ENCODE results near the gene C4orf51. TPM values are rescaled to one million over a fixed set of nuclear protein-coding genes. Genes with fewer than 3 reads are reported as not detected.

Gene C4orf51
- total and polyA plus RNA-seq, 8 donors = not detected

DNA sequence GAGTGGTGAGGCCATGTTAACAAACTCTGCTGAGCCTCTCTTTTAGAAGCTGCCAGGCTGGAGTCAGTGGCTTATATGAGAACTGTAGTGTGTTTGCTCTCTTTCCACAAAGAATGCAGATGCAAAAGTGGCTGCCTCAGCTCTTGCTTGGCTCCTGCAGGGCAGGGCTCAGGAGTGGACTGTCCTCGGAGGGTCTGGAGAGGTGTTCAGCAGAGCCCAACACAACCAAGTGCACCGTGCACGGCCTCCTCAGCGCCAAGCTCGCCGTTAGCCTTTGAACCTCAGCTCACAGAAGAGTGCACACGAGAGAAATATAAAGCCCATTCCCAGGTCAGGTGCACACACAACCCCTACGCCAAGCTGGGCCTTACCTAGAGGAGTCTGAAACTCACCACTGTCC lies 82.8 kb downstream of the C4orf51 start:
- Histone ChIP-seq H3K9me3 (no peaks in the 10 kb centered on the region), H3K27ac (no peak overlapping the region), H3K27me3 (no peaks in the 10 kb centered on the region), H3K36me3 (peaks cover 29 to 76% (median 65%) of the 10 kb centered on the region in 4 donors), H3K4me1 (no peaks in the 10 kb centered on the region), H3K4me3 (no peak overlapping the region)
- WGBS, 5 donors = 94 to 98% (median 95%) methylated on average over 6 to 8 of the region's 8 CpGs
- intact Hi-C loops (cut with DNase I; ENCODE audit: low total_unique reads) = no loop called here
- TF ChIP-seq POLR2A (IDR thresholded peaks at IDR 0.05) (no peak), CTCF (IDR thresholded peaks at IDR 0.05) (no peak), POLR2AphosphoS5 (IDR thresholded peaks at IDR 0.05) (no peak), EP300 (IDR thresholded peaks at IDR 0.05) (no peak)
- DNase-seq = no peak

- H3K36me3 ChIP-seq = peaks cover 29 to 76% (median 67%) of the 10 kb centered on the region in 4 donors
- 77 to 91% (median 87%) methylated on average over 4 of the region's 4 CpGs for WGBS, 5 donors
These were observed 83.5 kb downstream of the C4orf51 start for GRCh38 chr4:145763399-145763798.

GRCh38 chr4:145766273-145766672 lies 86.3 kb downstream of the C4orf51 start:
- DNase-seq = no peak
- 88 to 97% (median 97%) methylated on average over 5 of the region's 5 CpGs for WGBS, 5 donors
- peaks cover 21 to 62% (median 51%) of the 10 kb centered on the region in 4 donors for H3K36me3 ChIP-seq
- H3K4me1 ChIP-seq = peaks cover 0 to 4% (median 0%) of the 10 kb centered on the region in 4 donors
- no peak overlapping the region for H3K4me3 ChIP-seq
- no peak for TF ChIP-seq CTCF (IDR thresholded peaks at IDR 0.05)
- no peak for TF ChIP-seq POLR2A (IDR thresholded peaks at IDR 0.05)
- TF ChIP-seq EP300 (IDR thresholded peaks at IDR 0.05) = no peak
- TF ChIP-seq POLR2AphosphoS5 (IDR thresholded peaks at IDR 0.05) = no peak
- intact Hi-C loops (cut with DNase I; ENCODE audit: low total_unique reads) = no loop called here
- H3K27ac ChIP-seq = no peak overlapping the region
- H3K9me3 ChIP-seq = no peaks in the 10 kb centered on the region
- no peaks in the 10 kb centered on the region for H3K27me3 ChIP-seq

More at GRCh38 chr4:145763399-145763798, 83.5 kb downstream of the C4orf51 start:
- Histone ChIP-seq H3K27ac (no peak overlapping the region), H3K4me3 (no peak overlapping the region), H3K4me1 (no peaks in the 10 kb centered on the region), H3K27me3 (no peaks in the 10 kb centered on the region), H3K9me3 (no peaks in the 10 kb centered on the region)
- intact Hi-C loops (cut with DNase I; ENCODE audit: low total_unique reads) = no loop called here
- TF ChIP-seq EP300 (IDR thresholded peaks at IDR 0.05) (no peak), CTCF (IDR thresholded peaks at IDR 0.05) (no peak), POLR2AphosphoS5 (IDR thresholded peaks at IDR 0.05) (no peak), POLR2A (IDR thresholded peaks at IDR 0.05) (no peak)
- DNase-seq = no peak

DNA sequence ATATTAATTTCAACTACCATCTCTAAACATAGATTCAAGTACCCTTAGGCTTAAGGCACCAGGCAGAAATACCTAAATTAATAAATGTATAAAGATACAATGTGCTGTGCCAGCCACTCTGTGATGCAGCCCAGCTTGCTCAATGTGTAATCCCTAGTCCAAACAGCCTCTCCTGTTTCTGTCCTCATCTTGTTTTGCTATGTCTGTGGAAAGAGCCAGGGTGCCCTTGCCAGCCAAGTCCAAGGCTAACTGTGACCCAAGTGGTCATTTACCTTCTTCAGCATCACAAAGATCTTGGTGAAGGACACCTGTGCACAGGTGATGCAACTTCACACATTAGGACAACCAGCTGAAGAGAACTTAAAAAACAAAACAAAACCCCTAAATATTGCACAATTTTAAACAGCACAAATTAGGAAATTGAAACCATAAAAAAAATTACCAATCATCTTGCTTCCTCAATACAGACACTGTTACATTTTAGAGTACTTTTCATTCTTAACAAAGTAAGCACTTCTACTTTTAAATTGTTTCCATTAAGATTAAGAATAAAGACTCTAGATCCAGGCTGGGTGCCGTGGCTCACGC lies 89.6 kb downstream of the C4orf51 start:
- DNase-seq = no peak
- Histone ChIP-seq H3K4me3 (no peak overlapping the region), H3K4me1 (peaks cover 0 to 4% (median 0%) of the 10 kb centered on the region in 4 donors), H3K27me3 (no peaks in the 10 kb centered on the region), H3K27ac (no peak overlapping the region), H3K36me3 (peaks cover 22 to 58% (median 38%) of the 10 kb centered on the region in 4 donors), H3K9me3 (no peaks in the 10 kb centered on the region)
- WGBS, 5 donors = 88 to 97% (median 96%) methylated on average over 2 of the region's 2 CpGs
- intact Hi-C loops (cut with DNase I; ENCODE audit: low total_unique reads) = no loop called here
- no peak for TF ChIP-seq CTCF (IDR thresholded peaks at IDR 0.05)
- TF ChIP-seq POLR2A (IDR thresholded peaks at IDR 0.05) = no peak
- no peak for TF ChIP-seq EP300 (IDR thresholded peaks at IDR 0.05)
- no peak for TF ChIP-seq POLR2AphosphoS5 (IDR thresholded peaks at IDR 0.05)
